Activated CD8-positive, alpha-beta memory T cell treated with anti-CD3 and anti-CD28 coated beads for 24 hours (primary cell): ENCODE data around the gene KMT5B.

Experiments used
- DNase-seq: peaks from one replicate; pipeline ENCODE4 v3.0.0-alpha.2; 2020

Gene KMT5B

GRCh38 chr11:68215524-68216170 is 2.6 kb upstream of the KMT5B start:
- no peak for DNase-seq

GRCh38 chr11:68215087-68215445 is 2.0 kb upstream of the KMT5B start:
- no peak for DNase-seq

- DNase-seq, result no peak
Measured at GRCh38 chr11:68214173-68215086, 1.3 kb upstream of the KMT5B start.

- DNase-seq, result peak; percentile 93
Measured at GRCh38 chr11:68213555-68214172, 568 bp upstream of the KMT5B start.

GRCh38 chr11:68212421-68213134 is 518 bp downstream of the KMT5B start:
- DNase-seq, result peak; percentile 80

- no peak for DNase-seq
Measured at GRCh38 chr11:68211546-68211945, 1.6 kb downstream of the KMT5B start.

GRCh38 chr11:68206211-68206610 is 6.9 kb downstream of the KMT5B start:
- no peak for DNase-seq

GRCh38 chr11:68204402-68204801 is 8.7 kb downstream of the KMT5B start:
- no peak for DNase-seq

GRCh38 chr11:68202165-68202564 is 10.9 kb downstream of the KMT5B start:
- no peak for DNase-seq

- DNase-seq, result no peak
Measured at GRCh38 chr11:68201492-68201891, 11.6 kb downstream of the KMT5B start.

GRCh38 chr11:68200639-68201038 is 12.5 kb downstream of the KMT5B start:
- no peak for DNase-seq

GRCh38 chr11:68199295-68199987 is 13.7 kb downstream of the KMT5B start:
- DNase-seq, result no peak

- no peak for DNase-seq
Measured at GRCh38 chr11:68196219-68196618, 16.9 kb downstream of the KMT5B start.

GRCh38 chr11:68194675-68195294 is 18.3 kb downstream of the KMT5B start:
- no peak for DNase-seq

GRCh38 chr11:68193018-68193417 is 20.1 kb downstream of the KMT5B start:
- DNase-seq, result no peak

GRCh38 chr11:68191661-68192579 is 21.2 kb downstream of the KMT5B start:
- no peak for DNase-seq

- DNase-seq, result no peak
Measured at GRCh38 chr11:68189888-68190287, 23.2 kb downstream of the KMT5B start.

GRCh38 chr11:68189082-68189481 is 24.0 kb downstream of the KMT5B start:
- no peak for DNase-seq

- no peak for DNase-seq
Measured at GRCh38 chr11:68186061-68186460, 27.0 kb downstream of the KMT5B start.

- no peak for DNase-seq
Measured at GRCh38 chr11:68181719-68182451, 31.2 kb downstream of the KMT5B start.
